Measurements from ENCODE around the gene ARID1B. TPM values are rescaled to one million over a fixed set of nuclear protein-coding genes. Genes with fewer than 3 reads are reported as not detected.
A peak's percentile ranks its signal among the peaks of the same experiment; 100 is the strongest.

ARID1B gene
- total RNA-seq, 2 donors from 2014 or later: 43.9 to 44.6 TPM

- DNase-seq (ENCODE audit: low spot score): no peak
- H3K4me3 ChIP-seq: no peak overlapping the region
- TF ChIP-seq, protein P1, sequence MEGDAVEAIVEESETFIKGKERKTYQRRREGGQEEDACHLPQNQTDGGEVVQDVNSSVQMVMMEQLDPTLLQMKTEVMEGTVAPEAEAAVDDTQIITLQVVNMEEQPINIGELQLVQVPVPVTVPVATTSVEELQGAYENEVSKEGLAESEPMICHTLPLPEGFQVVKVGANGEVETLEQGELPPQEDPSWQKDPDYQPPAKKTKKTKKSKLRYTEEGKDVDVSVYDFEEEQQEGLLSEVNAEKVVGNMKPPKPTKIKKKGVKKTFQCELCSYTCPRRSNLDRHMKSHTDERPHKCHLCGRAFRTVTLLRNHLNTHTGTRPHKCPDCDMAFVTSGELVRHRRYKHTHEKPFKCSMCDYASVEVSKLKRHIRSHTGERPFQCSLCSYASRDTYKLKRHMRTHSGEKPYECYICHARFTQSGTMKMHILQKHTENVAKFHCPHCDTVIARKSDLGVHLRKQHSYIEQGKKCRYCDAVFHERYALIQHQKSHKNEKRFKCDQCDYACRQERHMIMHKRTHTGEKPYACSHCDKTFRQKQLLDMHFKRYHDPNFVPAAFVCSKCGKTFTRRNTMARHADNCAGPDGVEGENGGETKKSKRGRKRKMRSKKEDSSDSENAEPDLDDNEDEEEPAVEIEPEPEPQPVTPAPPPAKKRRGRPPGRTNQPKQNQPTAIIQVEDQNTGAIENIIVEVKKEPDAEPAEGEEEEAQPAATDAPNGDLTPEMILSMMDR (IDR thresholded peaks at IDR 0.05): no peak
- H3K36me3 ChIP-seq: no peaks in the 10 kb centered on the region
- no peaks in the 10 kb centered on the region for H3K27me3 ChIP-seq
- peaks cover 0 to 27% of the 10 kb centered on the region in 2 donors for H3K4me1 ChIP-seq
- no peaks in the 10 kb centered on the region for H3K9me3 ChIP-seq
- no peak overlapping the region for H3K27ac ChIP-seq
These were observed 360.3 kb downstream of the ARID1B start for GRCh38 chr6:157137501-157137900.

GRCh38 chr6:157139054-157139708 is 362.0 kb downstream of the ARID1B start:
- H3K27me3 ChIP-seq: no peaks in the 10 kb centered on the region

GRCh38 chr6:157143171-157143889 is 366.2 kb downstream of the ARID1B start:
- no peak overlapping the region for H3K4me3 ChIP-seq
- DNase-seq (ENCODE audit: low spot score): peak; percentile 80
- TF ChIP-seq, protein P1 (IDR thresholded peaks at IDR 0.05): no peak

More at GRCh38 chr6:157139054-157139708, 362.0 kb downstream of the ARID1B start:
- no peaks in the 10 kb centered on the region for H3K9me3 ChIP-seq
- TF ChIP-seq, protein P1 (IDR thresholded peaks at IDR 0.05): peak in 1 of 2 donors; percentile 34
- no peak overlapping the region for H3K27ac ChIP-seq
- peaks cover 0 to 31% of the 10 kb centered on the region in 2 donors for H3K4me1 ChIP-seq
- DNase-seq (ENCODE audit: low spot score): no peak
- H3K36me3 ChIP-seq: no peaks in the 10 kb centered on the region
- H3K4me3 ChIP-seq: no peak overlapping the region

GRCh38 chr6:157143890-157144798 is 367.0 kb downstream of the ARID1B start:
- TF ChIP-seq, protein P1 (IDR thresholded peaks at IDR 0.05): no peak
- DNase-seq (ENCODE audit: low spot score): no peak

More at GRCh38 chr6:157143171-157143889, 366.2 kb downstream of the ARID1B start:
- H3K27me3 ChIP-seq: no peaks in the 10 kb centered on the region
- H3K4me1 ChIP-seq: peaks cover 0 to 46% of the 10 kb centered on the region in 2 donors
- H3K27ac ChIP-seq: peak overlapping the region; percentile 51 to 68
- H3K36me3 ChIP-seq: no peaks in the 10 kb centered on the region
- H3K9me3 ChIP-seq: no peaks in the 10 kb centered on the region

GRCh38 chr6:157144859-157145568 is 367.8 kb downstream of the ARID1B start:
- peak overlapping the region; percentile 15 to 42 for H3K27ac ChIP-seq
- DNase-seq (ENCODE audit: low spot score): no peak
- no peaks in the 10 kb centered on the region for H3K9me3 ChIP-seq
- H3K4me1 ChIP-seq: peaks cover 0 to 56% of the 10 kb centered on the region in 2 donors
- no peaks in the 10 kb centered on the region for H3K36me3 ChIP-seq
- no peaks in the 10 kb centered on the region for H3K27me3 ChIP-seq
- TF ChIP-seq, protein P1 (IDR thresholded peaks at IDR 0.05): no peak
- H3K4me3 ChIP-seq: no peak overlapping the region

More at GRCh38 chr6:157143890-157144798, 367.0 kb downstream of the ARID1B start:
- no peaks in the 10 kb centered on the region for H3K27me3 ChIP-seq
- no peaks in the 10 kb centered on the region for H3K36me3 ChIP-seq
- no peak overlapping the region for H3K4me3 ChIP-seq
- H3K27ac ChIP-seq: peak overlapping the region; percentile 51 to 68
- peaks cover 0 to 55% of the 10 kb centered on the region in 2 donors for H3K4me1 ChIP-seq
- no peaks in the 10 kb centered on the region for H3K9me3 ChIP-seq
